Ishikawa (cell line): ENCODE data around the gene CACNA1H.

Source experiments
- EP300 ChIP-seq: IDR thresholded peaks from 2 replicates; pipeline ENCODE4 v1.6.1; 2012; ENCODE audit warnings: borderline replicate concordance
- NFIC ChIP-seq: IDR thresholded peaks from 2 replicates; pipeline ENCODE4 v1.6.1; 2012
- RAD21 ChIP-seq: IDR thresholded peaks from 2 replicates; pipeline ENCODE4 v1.6.1; 2012; ENCODE audit warnings: low read depth
- REST ChIP-seq: IDR thresholded peaks from 2 replicates; pipeline ENCODE4 v1.6.1; 2012; ENCODE audit warnings: low read depth, mild to moderate bottlenecking
- TEAD4 ChIP-seq: IDR thresholded peaks from 2 replicates; pipeline ENCODE4 v1.6.1; 2012
- YY1 ChIP-seq: IDR thresholded peaks from 2 replicates; pipeline ENCODE4 v1.6.1; 2012; ENCODE audit warnings: low read depth
- ZBTB7A ChIP-seq: IDR thresholded peaks from 2 replicates; pipeline ENCODE4 v1.6.1; 2012; ENCODE audit warnings: low read depth
- TF ChIP-seq, protein P1 (sequence below): IDR thresholded peaks from 2 replicates; pipeline ENCODE4 v1.6.1; 2012

GRCh38 chr16:1171854-1172428, 19.0 kb downstream of the CACNA1H start:
- no peak for TF ChIP-seq RAD21
- TF ChIP-seq NFIC, result no peak
- TF ChIP-seq, protein P1, sequence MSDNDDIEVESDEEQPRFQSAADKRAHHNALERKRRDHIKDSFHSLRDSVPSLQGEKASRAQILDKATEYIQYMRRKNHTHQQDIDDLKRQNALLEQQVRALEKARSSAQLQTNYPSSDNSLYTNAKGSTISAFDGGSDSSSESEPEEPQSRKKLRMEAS, result no peak
- TF ChIP-seq TEAD4, result no peak
- TF ChIP-seq YY1, result no peak
- TF ChIP-seq ZBTB7A, result no peak
- no peak for TF ChIP-seq REST
- no peak for TF ChIP-seq EP300
